Smooth muscle cell (in vitro differentiated cells): ENCODE results near the gene FYB1. TPM values are rescaled to one million over a fixed set of nuclear protein-coding genes. Genes with fewer than 3 reads are reported as not detected.
"Not testable (repeated sequence)": the region's sequence is repeated elsewhere in the genome, so short reads cannot be mapped to it uniquely, and the experiment has no call there.

Experiments
- DNase-seq: peaks from one replicate; lab custom pipeline; 2025; ENCODE audit not compliant: unreplicated experiment; lab: John Stamatoyannopoulos, UW
- H2AFZ ChIP-seq: fragments of 200-600 bp; sonication (generic); 2 replicates; pipeline ENCODE4 v1.6.0; 2016; ENCODE audit warnings: antibody characterized with exemption, low read depth, mild to moderate bottlenecking
- H3F3A ChIP-seq: fragments of 200-600 bp; sonication (generic); 2 replicates; pipeline ENCODE4 v1.6.0; 2017; ENCODE audit warnings: antibody characterized with exemption, low read depth
- H3K27ac ChIP-seq: fragments of 200-600 bp; sonication (generic); 2 replicates; pipeline ENCODE4 v1.5.1; 2016; ENCODE audit warnings: low read depth, mild to moderate bottlenecking
- H3K27me3 ChIP-seq: fragments of 200-600 bp; sonication (generic); 2 replicates; pipeline ENCODE4 v1.6.1; 2016; ENCODE audit warnings: low read depth, mild to moderate bottlenecking
- H3K36me3 ChIP-seq: fragments of 200-600 bp; sonication (generic); 2 replicates; pipeline ENCODE4 v1.5.1; 2016; ENCODE audit warnings: low read depth
- H3K4me1 ChIP-seq: fragments of 200-600 bp; sonication (generic); 2 replicates; pipeline ENCODE4 v1.5.1; 2016; ENCODE audit warnings: low read depth
- H3K4me2 ChIP-seq: fragments of 200-600 bp; sonication (generic); 2 replicates; pipeline ENCODE4 v1.6.0; 2016; ENCODE audit warnings: mild to moderate bottlenecking
- H3K4me3 ChIP-seq: fragments of 200-600 bp; sonication (generic); 2 replicates; pipeline ENCODE4 v1.5.1; 2016; ENCODE audit warnings: mild to moderate bottlenecking
- H3K79me2 ChIP-seq: fragments of 200-600 bp; sonication (generic); 2 replicates; pipeline ENCODE4 v1.6.0; 2016; ENCODE audit warnings: low read depth, mild to moderate bottlenecking
- H3K9ac ChIP-seq: fragments of 200-600 bp; sonication (generic); 2 replicates; pipeline ENCODE4 v1.6.0; 2016; ENCODE audit warnings: low read depth
- H3K9me3 ChIP-seq: fragments of 200-600 bp; sonication (generic); replicated peaks from 2 replicates; pipeline ENCODE4 v1.5.1; 2016; ENCODE audit warnings: low read depth
- H4K20me1 ChIP-seq: fragments of 200-600 bp; sonication (generic); 2 replicates; pipeline ENCODE4 v1.6.0; 2016; ENCODE audit warnings: low read depth
- CTCF ChIP-seq: fragments of 200-600 bp; sonication (generic); IDR thresholded peaks from 2 replicates; pipeline ENCODE4 v1.5.1; 2017; ENCODE audit warnings: borderline replicate concordance, mild to moderate bottlenecking, antibody characterized with exemption; ENCODE audit not compliant: insufficient read depth, poor library complexity, severe bottlenecking
- WGBS: methylation state at CpG from one replicate; pipeline ENCODE4 v1.1.7; 2016; ENCODE audit warnings: low lambda C conversion rate; 5-methylcytosine and 5-hydroxymethylcytosine counted together
- polyA plus RNA-seq: library from polyadenylated mRNA; unstranded; fragments of >200 nt; fragmentation: Nextera tagmentation; extraction: Ambion mirVana; gene quantifications from 2 replicates; pipeline ENCODE4 v1.2.1, GENCODE V29; 2016
- total RNA-seq: library from RNA; depleted of rRNA; stranded (reverse); fragments of >200 nt; gene quantifications from 2 replicates; pipeline ENCODE4 v1.2.3, GENCODE V29; 2014

The FYB1 gene
- total and polyA plus RNA-seq, 2 experiments from 2014 or later, result 0.06 to 0.22 TPM

- no peak for TF ChIP-seq CTCF
- no peaks in the 10 kb centered on the region for H3K9me3 ChIP-seq
- WGBS, result 66% methylated on average over 7 of the region's 7 CpGs
Observed at GRCh38 chr5:39186722-39187539, 32.4 kb downstream of the FYB1 start.

GRCh38 chr5:39186289-39186688, 33.1 kb downstream of the FYB1 start:
- Histone ChIP-seq H4K20me1 (no peaks in the 10 kb centered on the region), H3K27ac (no peak overlapping the region)
- no peak for TF ChIP-seq CTCF

More at GRCh38 chr5:39186722-39187539, 32.4 kb downstream of the FYB1 start:
- no peak overlapping the region for H3K9ac ChIP-seq
- no peak overlapping the region for H3K4me2 ChIP-seq
- H3K79me2 ChIP-seq, result no peaks in the 10 kb centered on the region
- no peak for DNase-seq
- no peaks in the 10 kb centered on the region for H3K36me3 ChIP-seq
- H3F3A ChIP-seq, result no peaks in the 10 kb centered on the region
- H3K27ac ChIP-seq, result no peak overlapping the region
- no peaks in the 10 kb centered on the region for H3K27me3 ChIP-seq
- no peak overlapping the region for H2AFZ ChIP-seq
- H3K4me3 ChIP-seq, result no peak overlapping the region
- no peaks in the 10 kb centered on the region for H3K4me1 ChIP-seq
- no peaks in the 10 kb centered on the region for H4K20me1 ChIP-seq

GRCh38 chr5:39185761-39186160, 33.6 kb downstream of the FYB1 start:
- no peaks in the 10 kb centered on the region for H4K20me1 ChIP-seq
- no peak overlapping the region for H3K9ac ChIP-seq
- no peaks in the 10 kb centered on the region for H3K36me3 ChIP-seq
- H3K27me3 ChIP-seq, result no peaks in the 10 kb centered on the region
- no peaks in the 10 kb centered on the region for H3K9me3 ChIP-seq
- H3K4me3 ChIP-seq, result no peak overlapping the region
- TF ChIP-seq CTCF, result no peak
- no peaks in the 10 kb centered on the region for H3K79me2 ChIP-seq
- no peak overlapping the region for H3K4me2 ChIP-seq
- H3F3A ChIP-seq, result no peaks in the 10 kb centered on the region
- DNase-seq, result no peak
- H3K27ac ChIP-seq, result no peak overlapping the region
- H2AFZ ChIP-seq, result no peak overlapping the region
- 94% methylated on average over 9 of the region's 9 CpGs for WGBS
- H3K4me1 ChIP-seq, result no peaks in the 10 kb centered on the region

More at GRCh38 chr5:39186289-39186688, 33.1 kb downstream of the FYB1 start:
- Histone ChIP-seq H3K4me2 (no peak overlapping the region), H3K9ac (no peak overlapping the region), H3F3A (no peaks in the 10 kb centered on the region), H3K4me3 (no peak overlapping the region), H2AFZ (no peak overlapping the region), H3K36me3 (no peaks in the 10 kb centered on the region), H3K27me3 (no peaks in the 10 kb centered on the region), H3K79me2 (no peaks in the 10 kb centered on the region), H3K9me3 (no peaks in the 10 kb centered on the region), H3K4me1 (no peaks in the 10 kb centered on the region)
- 100% methylated on average over 2 of the region's 2 CpGs for WGBS
- no peak for DNase-seq

GRCh38 chr5:39179561-39179960, 39.8 kb downstream of the FYB1 start:
- 76% methylated on average over 3 of the region's 3 CpGs for WGBS
- H3K9me3 ChIP-seq, H4K20me1 ChIP-seq, H2AFZ ChIP-seq, H3K79me2 ChIP-seq, H3K4me2 ChIP-seq, H3K4me1 ChIP-seq, DNase-seq, H3K9ac ChIP-seq, H3K4me3 ChIP-seq, H3K36me3 ChIP-seq, H3F3A ChIP-seq, H3K27ac ChIP-seq, H3K27me3 ChIP-seq: not testable (repeated sequence)
